ENCODE data around the gene GBP1. TPM values are rescaled to one million over a fixed set of nuclear protein-coding genes. Genes with fewer than 3 reads are reported as not detected.

The GBP1 gene, protein sequence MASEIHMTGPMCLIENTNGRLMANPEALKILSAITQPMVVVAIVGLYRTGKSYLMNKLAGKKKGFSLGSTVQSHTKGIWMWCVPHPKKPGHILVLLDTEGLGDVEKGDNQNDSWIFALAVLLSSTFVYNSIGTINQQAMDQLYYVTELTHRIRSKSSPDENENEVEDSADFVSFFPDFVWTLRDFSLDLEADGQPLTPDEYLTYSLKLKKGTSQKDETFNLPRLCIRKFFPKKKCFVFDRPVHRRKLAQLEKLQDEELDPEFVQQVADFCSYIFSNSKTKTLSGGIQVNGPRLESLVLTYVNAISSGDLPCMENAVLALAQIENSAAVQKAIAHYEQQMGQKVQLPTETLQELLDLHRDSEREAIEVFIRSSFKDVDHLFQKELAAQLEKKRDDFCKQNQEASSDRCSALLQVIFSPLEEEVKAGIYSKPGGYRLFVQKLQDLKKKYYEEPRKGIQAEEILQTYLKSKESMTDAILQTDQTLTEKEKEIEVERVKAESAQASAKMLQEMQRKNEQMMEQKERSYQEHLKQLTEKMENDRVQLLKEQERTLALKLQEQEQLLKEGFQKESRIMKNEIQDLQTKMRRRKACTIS
- total RNA-seq: 68.6 TPM
- 27.8 TPM for polyA plus RNA-seq

DNA sequence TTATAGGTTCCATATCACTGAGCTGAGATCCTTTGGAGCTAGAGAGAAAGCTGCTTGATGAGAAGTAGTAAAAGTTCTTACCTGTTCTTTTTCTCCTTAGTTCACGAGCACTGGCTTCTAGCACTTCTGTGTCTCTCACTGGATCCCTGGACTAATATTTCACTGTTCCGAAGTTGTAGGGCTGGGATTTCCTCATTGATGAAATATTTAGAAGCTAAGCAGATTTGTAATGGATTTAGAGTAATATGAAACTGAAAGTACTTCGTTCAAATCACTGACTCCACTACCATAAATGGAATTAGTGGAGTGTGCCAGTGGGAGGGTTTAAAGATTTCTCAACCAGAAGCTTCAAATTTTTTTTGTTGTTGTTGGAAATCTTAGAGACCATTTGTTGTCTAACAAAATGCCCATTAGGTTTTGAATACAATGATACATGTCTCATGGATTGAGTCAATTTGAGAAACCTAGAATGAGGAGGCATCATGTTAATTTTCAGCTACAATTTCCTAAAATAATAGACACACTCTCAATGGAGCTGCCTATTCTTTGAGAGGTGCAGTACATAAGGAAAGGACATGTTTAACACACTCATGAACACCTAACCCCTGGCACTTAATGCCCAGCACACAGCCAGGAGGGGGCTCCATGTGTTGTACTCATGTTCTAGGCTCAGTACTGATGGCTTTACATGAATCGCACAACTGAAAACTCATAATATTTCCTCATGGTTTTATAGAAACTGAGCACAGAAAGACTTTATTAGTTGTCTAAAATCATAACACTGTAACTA, at the start of gene GBP1:
GBP1 (minus strand) TSS at position 130 of the 790 bp plus-strand sequence. CDS start 1,974 bp downstream, outside the sequence.
- WGBS: 13% methylated on average over 4 of the region's 4 CpGs
- peak within 1 kb of the TSS; percentile 60 for H3K4me3 ChIP-seq (ENCODE audit: low read depth, low read length)
- no peaks in the 10 kb centered on the region for H3K36me3 ChIP-seq (ENCODE audit: insufficient read depth)
- peak; percentile 57 for DNase-seq (ENCODE audit: extremely low spot score)
- no peaks in the 10 kb centered on the region for H3K4me1 ChIP-seq (ENCODE audit: insufficient read depth)
- peak within 1 kb of the TSS; percentile 85 for H3K27ac ChIP-seq (ENCODE audit: low read depth)

DNA sequence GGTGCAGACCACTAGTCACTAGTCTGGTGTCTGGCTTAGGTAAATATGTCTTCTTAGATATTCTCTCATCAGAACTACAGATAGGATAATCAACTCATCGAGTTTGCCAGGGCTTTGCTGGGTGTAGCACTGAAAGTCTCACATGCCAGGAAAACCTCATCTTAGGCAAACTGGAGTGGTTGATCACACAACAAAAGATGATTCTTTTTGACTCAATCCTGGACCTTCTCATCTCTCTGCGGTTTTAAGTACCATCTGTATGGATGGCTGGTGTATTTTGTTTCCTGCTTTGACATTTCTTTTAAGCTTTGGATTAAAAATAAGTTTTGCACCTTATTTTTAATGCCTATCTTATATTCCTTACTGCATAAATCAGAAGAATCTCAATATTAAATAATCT, 49.7 kb upstream of the GBP1 start:
- peaks cover 2% of the 10 kb centered on the region for H3K4me1 ChIP-seq (ENCODE audit: insufficient read depth)
- 79% methylated on average over 2 of the region's 2 CpGs for WGBS
- no peak for DNase-seq (ENCODE audit: extremely low spot score)
- peaks cover 19% of the 10 kb centered on the region for H3K36me3 ChIP-seq (ENCODE audit: insufficient read depth)
- no peak overlapping the region for H3K4me3 ChIP-seq (ENCODE audit: low read depth, low read length)
- H3K27ac ChIP-seq (ENCODE audit: low read depth): no peak overlapping the region

DNA sequence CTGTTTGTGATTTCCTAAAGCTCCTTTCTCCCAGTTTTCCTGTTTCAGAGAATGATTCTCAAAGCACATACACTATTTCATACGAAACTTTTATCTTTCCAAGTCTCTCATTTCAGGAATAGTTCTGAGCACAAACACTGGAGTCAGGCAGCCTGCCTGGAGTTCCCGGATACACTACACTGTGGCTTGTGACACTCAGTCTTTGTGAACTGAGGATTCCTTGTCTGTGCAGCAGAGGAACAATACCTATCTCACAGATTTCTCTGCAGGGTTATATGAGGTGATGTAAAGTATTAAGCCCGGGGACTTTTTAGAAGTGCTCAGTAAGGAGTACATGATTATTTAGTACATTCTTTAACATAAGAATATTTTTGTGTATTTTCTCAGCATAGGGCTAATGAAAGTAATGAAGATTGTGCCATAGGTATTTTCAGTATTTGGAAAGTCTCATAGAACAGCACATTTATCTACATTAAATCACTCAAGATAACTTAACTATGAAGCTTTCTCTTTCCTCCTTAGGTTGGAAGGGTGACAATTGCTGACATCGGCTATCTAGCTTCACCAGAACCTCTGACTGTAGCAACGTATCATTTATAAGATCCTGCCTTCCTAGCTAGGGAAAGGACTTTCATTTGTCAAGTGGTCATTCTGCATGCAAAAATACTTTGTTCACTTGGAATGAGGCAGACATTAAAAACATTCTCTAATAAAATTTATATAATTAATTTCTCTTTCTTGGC, 48.0 kb upstream of the GBP1 start:
- peaks cover 20% of the 10 kb centered on the region for H3K36me3 ChIP-seq (ENCODE audit: insufficient read depth)
- no peak overlapping the region for H3K4me3 ChIP-seq (ENCODE audit: low read depth, low read length)
- peaks cover 2% of the 10 kb centered on the region for H3K4me1 ChIP-seq (ENCODE audit: insufficient read depth)
- WGBS: 55% methylated on average over 5 of the region's 5 CpGs
- no peak for DNase-seq (ENCODE audit: extremely low spot score)
- no peak overlapping the region for H3K27ac ChIP-seq (ENCODE audit: low read depth)

DNA sequence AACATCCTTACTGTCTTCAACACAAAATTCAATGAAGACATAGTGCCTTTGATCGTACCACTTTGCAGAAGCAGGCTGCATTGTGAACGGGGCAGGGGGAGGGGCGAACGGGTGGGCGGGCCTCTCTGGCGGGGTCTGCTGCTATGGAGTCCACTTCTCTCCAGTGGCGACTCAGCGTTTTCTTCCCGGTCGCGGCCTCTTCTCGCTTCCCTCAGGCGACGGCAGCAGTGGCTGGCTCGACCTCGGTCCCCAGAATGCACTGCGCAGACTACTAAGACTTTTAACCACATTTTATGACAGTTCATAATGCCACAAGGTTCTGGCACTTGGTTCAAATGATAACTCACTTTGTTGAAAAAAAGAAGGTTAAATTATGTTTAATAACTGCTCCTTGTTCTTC, 39.7 kb upstream of the GBP1 start:
- DNase-seq (ENCODE audit: extremely low spot score): no peak
- peaks cover 5% of the 10 kb centered on the region for H3K36me3 ChIP-seq (ENCODE audit: insufficient read depth)
- 96% methylated on average over 17 of the region's 17 CpGs for WGBS
- no peak overlapping the region for H3K4me3 ChIP-seq (ENCODE audit: low read depth, low read length)
- no peak overlapping the region for H3K27ac ChIP-seq (ENCODE audit: low read depth)
- no peaks in the 10 kb centered on the region for H3K4me1 ChIP-seq (ENCODE audit: insufficient read depth)

DNA sequence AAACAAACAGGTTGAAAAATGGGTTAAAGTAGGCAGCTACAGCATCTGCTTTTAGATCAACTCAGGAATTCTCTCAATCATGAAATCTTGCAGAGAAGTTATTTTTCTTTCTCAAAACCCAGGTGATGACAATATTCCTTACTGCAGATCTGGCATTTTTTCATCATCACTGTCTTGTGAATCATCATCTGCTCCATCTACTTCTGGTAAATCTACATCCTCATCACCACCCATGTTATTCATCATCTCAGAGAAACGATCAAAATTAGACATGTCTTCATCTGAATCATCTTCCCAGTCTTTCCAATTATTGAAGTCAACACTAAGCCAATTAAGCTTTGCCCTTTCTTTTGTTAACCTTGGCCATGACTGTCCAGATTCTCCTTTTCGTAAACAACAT, 39.1 kb upstream of the GBP1 start:
- Histone ChIP-seq H3K27ac (ENCODE audit: low read depth) (no peak overlapping the region), H3K4me1 (ENCODE audit: insufficient read depth) (no peaks in the 10 kb centered on the region), H3K4me3 (ENCODE audit: low read depth, low read length) (no peak overlapping the region), H3K36me3 (ENCODE audit: insufficient read depth) (peaks cover 2% of the 10 kb centered on the region)
- DNase-seq (ENCODE audit: extremely low spot score): no peak
- 95% methylated on average over 2 of the region's 2 CpGs for WGBS

DNA sequence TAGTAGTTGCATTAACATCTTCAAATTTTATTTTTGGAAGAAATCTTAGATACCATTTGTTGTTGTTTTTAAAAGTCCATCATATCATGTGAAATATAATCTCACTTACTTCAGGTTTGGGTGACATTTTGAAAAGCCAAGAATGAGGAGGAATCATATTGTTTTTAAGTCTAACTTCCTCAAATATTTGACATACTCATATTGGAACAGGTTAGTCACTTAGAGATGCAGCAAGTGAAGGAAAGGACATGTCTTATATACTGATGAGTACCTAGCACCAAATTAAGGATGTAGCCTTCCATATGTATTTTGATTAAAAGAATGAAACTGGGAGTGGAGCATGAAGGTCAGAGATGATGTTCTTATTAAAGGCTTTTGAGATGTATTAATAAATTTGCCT, 37.0 kb upstream of the GBP1 start:
- DNase-seq (ENCODE audit: extremely low spot score): no peak
- Histone ChIP-seq H3K4me1 (ENCODE audit: insufficient read depth) (no peaks in the 10 kb centered on the region), H3K36me3 (ENCODE audit: insufficient read depth) (peaks cover 2% of the 10 kb centered on the region), H3K4me3 (ENCODE audit: low read depth, low read length) (no peak overlapping the region), H3K27ac (ENCODE audit: low read depth) (no peak overlapping the region)

DNA sequence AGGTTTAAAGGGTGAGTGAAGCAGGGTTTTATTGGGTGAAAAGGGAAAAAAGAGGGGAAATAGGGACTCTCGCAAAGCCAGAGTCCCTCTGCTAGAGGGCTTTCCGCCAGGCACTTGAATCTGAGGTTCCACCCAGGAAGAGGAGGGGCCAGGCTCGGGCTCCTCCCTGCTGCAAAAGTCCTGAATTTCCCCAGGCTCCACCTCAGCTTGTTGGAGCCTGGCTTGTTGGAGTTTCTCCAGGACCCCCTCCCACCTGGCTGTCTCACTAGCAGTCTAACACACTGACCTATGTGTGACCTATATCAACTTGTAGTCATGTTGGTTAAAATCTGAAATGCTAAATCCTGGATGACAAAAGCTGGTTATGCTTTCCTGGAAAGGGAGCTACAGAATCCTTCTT, 35.4 kb upstream of the GBP1 start:
- 92% methylated on average over 3 of the region's 3 CpGs for WGBS
- H3K36me3 ChIP-seq (ENCODE audit: insufficient read depth): no peaks in the 10 kb centered on the region
- H3K4me3 ChIP-seq (ENCODE audit: low read depth, low read length): no peak overlapping the region
- no peaks in the 10 kb centered on the region for H3K4me1 ChIP-seq (ENCODE audit: insufficient read depth)
- H3K27ac ChIP-seq (ENCODE audit: low read depth): no peak overlapping the region
- DNase-seq (ENCODE audit: extremely low spot score): no peak

DNA sequence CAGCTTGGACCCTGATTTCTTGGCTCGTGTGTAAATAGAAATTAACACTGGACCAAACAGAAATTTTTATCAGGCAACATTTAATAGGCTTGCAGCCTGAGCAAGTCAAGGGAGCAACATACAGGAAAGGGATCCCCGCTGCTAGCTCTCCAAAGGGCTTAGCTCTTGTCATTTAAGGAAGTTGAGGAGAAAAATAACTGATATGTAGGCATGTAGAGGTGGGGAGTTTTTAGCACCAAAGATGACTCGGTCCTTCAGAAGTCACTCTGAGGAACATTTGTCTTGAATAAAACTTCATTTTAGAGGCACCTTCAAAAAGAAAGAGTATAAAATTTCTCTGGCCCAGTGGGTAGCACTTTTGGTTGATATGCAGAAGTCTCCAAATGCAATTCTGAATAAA, 33.8 kb upstream of the GBP1 start:
- Histone ChIP-seq H3K27ac (ENCODE audit: low read depth) (no peak overlapping the region), H3K36me3 (ENCODE audit: insufficient read depth) (no peaks in the 10 kb centered on the region), H3K4me3 (ENCODE audit: low read depth, low read length) (no peak overlapping the region), H3K4me1 (ENCODE audit: insufficient read depth) (no peaks in the 10 kb centered on the region)
- no peak for DNase-seq (ENCODE audit: extremely low spot score)
- WGBS: 81% methylated on average over 3 of the region's 3 CpGs

DNA sequence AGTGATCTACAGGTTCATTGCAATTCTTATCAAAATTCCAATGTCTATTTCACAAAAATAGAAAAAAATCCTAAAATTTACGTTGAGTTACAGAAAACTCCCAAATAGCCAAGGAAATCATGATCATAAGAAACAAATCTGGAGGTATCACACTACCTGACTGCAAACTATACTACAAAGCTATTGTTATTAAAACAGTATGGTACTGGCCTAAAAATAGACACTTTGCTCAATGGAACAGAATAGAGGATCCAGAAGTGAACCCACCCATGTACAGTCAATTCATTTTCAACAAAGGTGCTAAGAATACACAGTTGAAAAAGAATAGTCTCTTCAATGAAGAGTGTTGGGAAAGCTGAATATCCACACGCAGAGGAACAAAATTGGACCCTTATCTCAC, 30.7 kb upstream of the GBP1 start:
- no peak overlapping the region for H3K27ac ChIP-seq (ENCODE audit: low read depth)
- H3K36me3 ChIP-seq (ENCODE audit: insufficient read depth): no peaks in the 10 kb centered on the region
- no peak for DNase-seq (ENCODE audit: extremely low spot score)
- H3K4me1 ChIP-seq (ENCODE audit: insufficient read depth): no peaks in the 10 kb centered on the region
- H3K4me3 ChIP-seq (ENCODE audit: low read depth, low read length): no peak overlapping the region
- WGBS: 90% methylated on average over 2 of the region's 2 CpGs

DNA sequence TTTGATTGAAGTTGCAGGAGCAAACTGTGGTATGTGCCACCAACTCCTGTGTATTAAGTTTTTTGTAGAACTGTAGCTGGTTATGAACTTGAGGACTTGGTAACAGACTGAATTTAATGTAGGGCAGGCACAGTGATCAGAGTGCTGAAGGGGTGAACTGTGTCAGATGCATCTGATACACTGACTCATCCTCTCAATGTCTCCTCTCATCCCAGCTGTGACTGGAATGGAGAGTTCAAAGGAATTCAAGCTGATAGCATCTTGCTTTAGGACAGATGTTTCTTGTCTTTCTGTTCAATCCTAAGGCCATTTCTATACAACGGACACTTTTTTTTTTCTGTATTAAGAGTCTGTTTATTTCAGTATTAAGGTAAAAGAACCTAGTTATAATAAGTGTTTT, 25.0 kb upstream of the GBP1 start:
- no peak overlapping the region for H3K27ac ChIP-seq (ENCODE audit: low read depth)
- H3K36me3 ChIP-seq (ENCODE audit: insufficient read depth): no peaks in the 10 kb centered on the region
- WGBS: 26% methylated on average over 1 of the region's 1 CpG
- no peak for DNase-seq (ENCODE audit: extremely low spot score)
- H3K4me1 ChIP-seq (ENCODE audit: insufficient read depth): no peaks in the 10 kb centered on the region
- H3K4me3 ChIP-seq (ENCODE audit: low read depth, low read length): no peak overlapping the region

DNA sequence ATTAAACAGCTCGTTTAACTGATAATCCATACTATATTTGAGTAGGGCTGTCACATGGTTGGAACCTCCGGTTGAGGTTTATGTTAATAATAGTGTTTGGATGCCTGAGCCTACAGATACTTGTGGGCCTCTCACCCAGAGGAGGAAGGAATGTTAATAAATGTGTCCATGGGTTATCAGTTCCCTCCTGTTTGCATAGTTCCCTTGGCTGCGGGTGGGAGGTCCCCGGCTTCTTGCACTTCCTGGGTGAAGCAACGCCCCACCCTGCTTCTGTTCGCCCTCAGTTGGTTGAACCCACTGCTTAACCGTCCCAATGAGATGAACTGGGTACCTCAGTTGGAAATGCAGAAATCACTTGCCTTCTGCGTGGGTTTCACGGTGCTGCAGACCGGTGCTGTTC, 23.6 kb upstream of the GBP1 start:
- 80% methylated on average over 10 of the region's 10 CpGs for WGBS
- H3K36me3 ChIP-seq (ENCODE audit: insufficient read depth): no peaks in the 10 kb centered on the region

DNA sequence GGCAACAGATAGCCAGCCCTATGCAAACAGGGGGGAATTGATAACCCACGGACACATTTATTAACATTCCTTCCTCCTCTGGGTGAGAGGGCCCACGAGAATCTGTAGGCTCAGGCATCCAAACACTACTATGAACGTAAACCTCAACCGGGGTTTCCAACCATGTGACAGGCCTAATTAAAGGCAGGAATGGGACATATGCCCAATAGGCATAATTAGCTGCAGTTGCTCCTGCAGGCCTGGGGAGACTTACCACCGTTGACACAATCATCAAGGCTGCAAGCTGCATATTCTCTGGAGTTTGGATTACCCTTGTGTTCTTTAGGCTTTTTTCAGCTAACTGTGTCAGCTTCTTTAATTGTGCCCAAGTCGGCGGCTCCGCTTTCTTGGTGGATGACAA, 22.2 kb upstream of the GBP1 start:
- H3K4me3 ChIP-seq (ENCODE audit: low read depth, low read length): no peak overlapping the region
- no peak for DNase-seq (ENCODE audit: extremely low spot score)
- 69% methylated on average over 8 of the region's 8 CpGs for WGBS
- H3K36me3 ChIP-seq (ENCODE audit: insufficient read depth): no peaks in the 10 kb centered on the region
- H3K4me1 ChIP-seq (ENCODE audit: insufficient read depth): no peaks in the 10 kb centered on the region
- H3K27ac ChIP-seq (ENCODE audit: low read depth): no peak overlapping the region

More for the DNA sequence above, 23.6 kb upstream of the GBP1 start:
- DNase-seq (ENCODE audit: extremely low spot score): no peak
- no peak overlapping the region for H3K27ac ChIP-seq (ENCODE audit: low read depth)
- H3K4me1 ChIP-seq (ENCODE audit: insufficient read depth): no peaks in the 10 kb centered on the region
- H3K4me3 ChIP-seq (ENCODE audit: low read depth, low read length): no peak overlapping the region

DNA sequence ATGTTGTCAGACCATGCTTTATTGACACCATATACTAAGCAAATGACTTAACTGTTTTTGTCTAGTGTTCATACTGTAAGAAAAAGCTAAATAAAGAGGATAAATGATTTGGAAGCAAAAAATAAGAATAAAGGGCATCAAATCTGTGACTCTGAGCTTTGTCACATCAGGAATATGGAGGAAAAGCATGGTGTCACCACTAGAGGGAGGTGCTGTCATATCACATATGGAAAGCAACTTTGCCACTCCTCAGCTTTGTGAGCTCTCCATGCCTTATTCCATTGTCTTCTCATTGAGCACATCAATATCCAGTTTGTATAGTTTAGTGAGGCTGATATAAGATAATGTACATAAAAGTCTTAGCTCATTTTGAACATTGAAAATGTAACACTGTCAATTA, 20.8 kb upstream of the GBP1 start:
- no peaks in the 10 kb centered on the region for H3K36me3 ChIP-seq (ENCODE audit: insufficient read depth)
- no peaks in the 10 kb centered on the region for H3K4me1 ChIP-seq (ENCODE audit: insufficient read depth)
- no peak for DNase-seq (ENCODE audit: extremely low spot score)
- no peak overlapping the region for H3K27ac ChIP-seq (ENCODE audit: low read depth)
- H3K4me3 ChIP-seq (ENCODE audit: low read depth, low read length): no peak overlapping the region
